ENCODE results near the gene ZNF669. TPM values are rescaled to one million over a fixed set of nuclear protein-coding genes. Genes with fewer than 3 reads are reported as not detected.

Gene ZNF669
- total RNA-seq, 4 donors from 2014 or later: 4.6 to 10.5 (median 5.8) TPM

DNA sequence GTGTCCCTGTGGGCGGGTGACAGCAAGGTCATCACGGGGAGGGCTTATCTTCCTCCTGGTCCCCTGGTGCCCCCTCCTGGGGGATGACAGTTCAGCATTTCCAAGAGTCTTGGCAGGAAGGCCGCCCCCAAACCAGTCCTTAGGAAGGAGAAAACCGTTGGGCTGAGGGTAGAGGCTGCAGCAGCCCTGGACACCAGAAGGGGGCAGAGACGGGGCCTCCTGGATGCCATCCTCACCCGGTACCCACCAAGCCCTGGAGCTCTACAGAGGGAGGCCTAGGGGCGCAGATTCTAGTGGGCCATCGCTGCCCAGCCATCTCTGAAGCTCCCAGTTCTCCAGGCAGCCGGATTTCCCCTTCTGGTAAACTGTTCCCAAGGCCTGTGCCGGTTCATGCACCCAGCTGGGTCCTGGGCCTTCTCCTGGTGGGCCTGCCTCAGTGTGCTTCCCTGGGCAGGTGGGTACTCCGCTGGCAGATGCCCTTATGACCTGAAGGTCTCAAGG is 14.8 kb upstream of the ZNF669 start:
- Histone ChIP-seq H3K27me3 (no peaks in the 10 kb centered on the region), H3K4me3 (no peak overlapping the region), H3K27ac (no peak overlapping the region), H3K36me3 (no peaks in the 10 kb centered on the region), H3K9me3 (no peaks in the 10 kb centered on the region), H3K4me1 (no peaks in the 10 kb centered on the region)
- 66% methylated on average over 3 of the region's 11 CpGs for whole genome bisulfite sequencing
- no peak for TF ChIP-seq POLR2A (IDR thresholded peaks at IDR 0.05)
- TF ChIP-seq, protein P1, sequence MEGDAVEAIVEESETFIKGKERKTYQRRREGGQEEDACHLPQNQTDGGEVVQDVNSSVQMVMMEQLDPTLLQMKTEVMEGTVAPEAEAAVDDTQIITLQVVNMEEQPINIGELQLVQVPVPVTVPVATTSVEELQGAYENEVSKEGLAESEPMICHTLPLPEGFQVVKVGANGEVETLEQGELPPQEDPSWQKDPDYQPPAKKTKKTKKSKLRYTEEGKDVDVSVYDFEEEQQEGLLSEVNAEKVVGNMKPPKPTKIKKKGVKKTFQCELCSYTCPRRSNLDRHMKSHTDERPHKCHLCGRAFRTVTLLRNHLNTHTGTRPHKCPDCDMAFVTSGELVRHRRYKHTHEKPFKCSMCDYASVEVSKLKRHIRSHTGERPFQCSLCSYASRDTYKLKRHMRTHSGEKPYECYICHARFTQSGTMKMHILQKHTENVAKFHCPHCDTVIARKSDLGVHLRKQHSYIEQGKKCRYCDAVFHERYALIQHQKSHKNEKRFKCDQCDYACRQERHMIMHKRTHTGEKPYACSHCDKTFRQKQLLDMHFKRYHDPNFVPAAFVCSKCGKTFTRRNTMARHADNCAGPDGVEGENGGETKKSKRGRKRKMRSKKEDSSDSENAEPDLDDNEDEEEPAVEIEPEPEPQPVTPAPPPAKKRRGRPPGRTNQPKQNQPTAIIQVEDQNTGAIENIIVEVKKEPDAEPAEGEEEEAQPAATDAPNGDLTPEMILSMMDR (IDR thresholded peaks at IDR 0.05): no peak
- no peak for TF ChIP-seq EP300 (IDR thresholded peaks at IDR 0.05)
- no peak for TF ChIP-seq POLR2AphosphoS5 (IDR thresholded peaks at IDR 0.05)
- no peak for DNase-seq (ENCODE audit: low spot score in 2 of 2)

DNA sequence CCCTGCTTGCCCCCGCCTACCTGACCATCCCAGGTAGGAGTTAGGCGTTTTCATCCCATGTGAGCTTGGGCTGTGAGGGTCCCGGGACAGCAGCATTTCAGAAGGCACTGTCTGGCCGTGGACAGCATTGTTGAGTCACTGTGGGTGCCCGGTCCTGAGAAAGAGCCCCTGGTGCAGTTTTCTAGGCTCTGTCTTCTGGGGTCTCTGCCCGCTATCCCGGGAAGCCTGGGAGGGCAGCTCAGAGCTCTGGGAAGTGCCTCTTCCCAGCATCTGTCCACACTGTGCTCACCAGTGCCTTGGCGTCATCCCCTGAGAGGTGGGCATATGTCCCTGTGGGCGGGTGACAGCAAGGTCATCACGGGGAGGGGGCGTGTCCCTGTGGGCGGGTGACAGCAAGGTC is 11.4 kb upstream of the ZNF669 start:
- no peak for TF ChIP-seq POLR2AphosphoS5 (IDR thresholded peaks at IDR 0.05)
- TF ChIP-seq POLR2A (IDR thresholded peaks at IDR 0.05): no peak
- no peak for TF ChIP-seq EP300 (IDR thresholded peaks at IDR 0.05)
- TF ChIP-seq, protein P1 (IDR thresholded peaks at IDR 0.05): no peak
- Histone ChIP-seq H3K4me1 (peaks cover 20% of the 10 kb centered on the region), H3K36me3 (no peaks in the 10 kb centered on the region), H3K27me3 (no peaks in the 10 kb centered on the region), H3K4me3 (no peak overlapping the region), H3K9me3 (no peaks in the 10 kb centered on the region), H3K27ac (no peak overlapping the region)
- DNase-seq (ENCODE audit: low spot score in 2 of 2): no peak
- 98% methylated on average over 6 of the region's 12 CpGs for WGBS

DNA sequence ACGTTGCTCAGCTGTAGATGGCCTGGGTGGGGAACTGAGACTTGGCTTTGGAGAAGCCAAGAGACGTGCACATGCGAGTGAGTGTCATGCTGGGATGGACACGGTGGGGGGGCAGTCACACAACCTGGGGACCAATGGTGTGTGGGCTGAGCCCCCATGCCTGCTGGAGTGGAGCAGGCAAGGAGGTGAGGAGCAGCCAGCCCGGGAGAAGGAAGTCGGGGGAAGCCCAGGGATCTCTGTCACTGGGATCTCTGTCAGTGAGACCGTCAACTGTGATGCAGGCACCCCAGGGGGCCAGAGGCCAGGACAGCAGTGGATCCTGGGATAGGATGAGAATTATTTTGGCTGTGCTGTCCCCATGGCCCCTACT is 11.0 kb upstream of the ZNF669 start:
- DNase-seq (ENCODE audit: low spot score in 2 of 2): no peak
- Histone ChIP-seq H3K9me3 (no peaks in the 10 kb centered on the region), H3K27me3 (no peaks in the 10 kb centered on the region), H3K4me1 (peaks cover 22% of the 10 kb centered on the region), H3K36me3 (no peaks in the 10 kb centered on the region), H3K4me3 (no peak overlapping the region), H3K27ac (no peak overlapping the region)
- WGBS: 80% methylated on average over 6 of the region's 7 CpGs
- TF ChIP-seq EP300 (IDR thresholded peaks at IDR 0.05) (no peak), POLR2A (IDR thresholded peaks at IDR 0.05) (no peak), POLR2AphosphoS5 (IDR thresholded peaks at IDR 0.05) (no peak)
- TF ChIP-seq, protein P1 (IDR thresholded peaks at IDR 0.05): no peak

DNA sequence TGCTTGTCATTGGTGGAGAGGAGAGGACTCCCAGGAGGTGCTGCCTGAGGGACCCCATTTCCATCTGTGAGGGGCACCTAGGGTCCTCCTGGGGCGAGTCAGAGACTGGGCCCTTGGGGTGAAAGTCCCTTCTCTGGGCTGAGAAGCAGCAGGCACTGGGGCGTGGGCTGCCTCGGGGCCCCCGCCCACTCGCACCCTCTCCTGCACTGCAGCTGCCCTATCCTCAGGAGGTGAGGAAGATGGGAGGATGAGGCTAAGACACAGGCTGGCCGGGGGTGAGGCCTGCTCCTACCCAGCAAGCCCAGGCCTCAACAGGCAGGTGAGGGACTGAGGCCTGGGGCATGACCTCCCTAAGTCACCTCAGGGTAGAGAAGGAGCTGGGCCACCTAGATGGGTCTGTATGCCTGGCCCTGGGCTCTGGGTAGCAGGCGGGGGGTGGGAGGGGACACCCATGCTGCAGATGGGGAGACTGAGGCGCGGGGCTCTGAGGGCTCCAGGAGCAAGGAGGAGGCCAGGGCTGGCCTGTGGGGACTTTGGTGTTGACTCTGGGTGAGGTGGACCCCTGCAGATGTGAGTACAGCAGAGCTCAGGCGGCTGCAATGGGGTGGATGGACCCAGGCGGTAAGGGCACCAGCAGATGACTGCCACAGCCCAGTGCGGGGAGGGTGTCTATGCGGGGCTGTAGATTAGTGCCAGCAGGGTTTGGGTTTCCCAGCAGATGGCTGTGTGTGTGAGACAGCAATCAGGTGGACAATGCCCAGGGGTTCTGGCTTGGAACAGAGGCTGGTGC is 10.4 kb upstream of the ZNF669 start:
- H3K9me3 ChIP-seq: no peaks in the 10 kb centered on the region
- H3K4me1 ChIP-seq: peaks cover 22% of the 10 kb centered on the region
- 91% methylated on average over 5 of the region's 13 CpGs for WGBS
- no peak overlapping the region for H3K27ac ChIP-seq
- TF ChIP-seq, protein P1 (IDR thresholded peaks at IDR 0.05): no peak
- TF ChIP-seq POLR2A (IDR thresholded peaks at IDR 0.05) (no peak), POLR2AphosphoS5 (IDR thresholded peaks at IDR 0.05) (no peak), EP300 (IDR thresholded peaks at IDR 0.05) (no peak)
- H3K4me3 ChIP-seq: no peak overlapping the region
- DNase-seq (ENCODE audit: low spot score in 2 of 2): no peak
- no peaks in the 10 kb centered on the region for H3K36me3 ChIP-seq
- H3K27me3 ChIP-seq: no peaks in the 10 kb centered on the region

DNA sequence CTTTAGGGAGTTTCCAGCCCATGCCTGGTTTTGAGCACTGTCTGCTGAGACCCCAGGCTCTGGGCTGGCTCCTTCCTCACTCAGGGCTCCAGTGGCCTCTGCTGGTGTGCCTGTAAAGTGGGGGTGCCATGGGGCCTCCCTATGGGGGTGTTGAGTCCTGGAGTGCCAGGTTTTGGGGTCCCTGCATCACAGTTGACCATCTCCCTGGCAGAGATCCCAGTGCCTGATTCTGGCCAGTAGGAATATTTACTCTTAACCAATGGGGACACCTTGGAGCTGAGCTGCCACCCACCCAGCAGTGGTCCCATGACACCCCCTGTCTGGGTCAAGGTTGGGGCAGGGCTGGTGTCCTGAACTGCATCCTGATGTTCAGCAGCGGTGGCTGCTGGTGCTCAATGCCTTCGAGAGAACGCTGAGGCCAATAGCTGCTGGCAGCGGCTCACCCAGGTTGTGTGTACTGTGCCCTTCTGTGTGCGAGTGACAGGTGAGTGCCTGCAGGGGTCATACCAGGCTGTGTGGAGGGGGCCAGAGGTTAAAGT is 9.6 kb upstream of the ZNF669 start:
- no peaks in the 10 kb centered on the region for H3K36me3 ChIP-seq
- H3K4me1 ChIP-seq: peaks cover 22% of the 10 kb centered on the region
- no peak overlapping the region for H3K27ac ChIP-seq
- WGBS: no CpG with 5 or more reads among the region's 5 CpGs
- DNase-seq (ENCODE audit: low spot score in 2 of 2): no peak
- H3K4me3 ChIP-seq: no peak overlapping the region
- H3K9me3 ChIP-seq: no peaks in the 10 kb centered on the region
- TF ChIP-seq, protein P1 (IDR thresholded peaks at IDR 0.05): no peak
- TF ChIP-seq POLR2AphosphoS5 (IDR thresholded peaks at IDR 0.05): no peak
- TF ChIP-seq POLR2A (IDR thresholded peaks at IDR 0.05): no peak
- no peak for TF ChIP-seq EP300 (IDR thresholded peaks at IDR 0.05)
- no peaks in the 10 kb centered on the region for H3K27me3 ChIP-seq
